DMS53 (cell line): Measurements from ENCODE around the gene HSD3B7.
"Not testable (repeated sequence)": the region's sequence is repeated elsewhere in the genome, so short reads cannot be mapped to it uniquely, and the experiment has no call there.

Experiments
- DNase-seq: peaks from one replicate; lab custom pipeline; 2025; lab: John Stamatoyannopoulos, UW

The HSD3B7 gene

GRCh38 chr16:31000671-31001382 is 15.8 kb downstream of the HSD3B7 start:
- no peak for DNase-seq

DNA sequence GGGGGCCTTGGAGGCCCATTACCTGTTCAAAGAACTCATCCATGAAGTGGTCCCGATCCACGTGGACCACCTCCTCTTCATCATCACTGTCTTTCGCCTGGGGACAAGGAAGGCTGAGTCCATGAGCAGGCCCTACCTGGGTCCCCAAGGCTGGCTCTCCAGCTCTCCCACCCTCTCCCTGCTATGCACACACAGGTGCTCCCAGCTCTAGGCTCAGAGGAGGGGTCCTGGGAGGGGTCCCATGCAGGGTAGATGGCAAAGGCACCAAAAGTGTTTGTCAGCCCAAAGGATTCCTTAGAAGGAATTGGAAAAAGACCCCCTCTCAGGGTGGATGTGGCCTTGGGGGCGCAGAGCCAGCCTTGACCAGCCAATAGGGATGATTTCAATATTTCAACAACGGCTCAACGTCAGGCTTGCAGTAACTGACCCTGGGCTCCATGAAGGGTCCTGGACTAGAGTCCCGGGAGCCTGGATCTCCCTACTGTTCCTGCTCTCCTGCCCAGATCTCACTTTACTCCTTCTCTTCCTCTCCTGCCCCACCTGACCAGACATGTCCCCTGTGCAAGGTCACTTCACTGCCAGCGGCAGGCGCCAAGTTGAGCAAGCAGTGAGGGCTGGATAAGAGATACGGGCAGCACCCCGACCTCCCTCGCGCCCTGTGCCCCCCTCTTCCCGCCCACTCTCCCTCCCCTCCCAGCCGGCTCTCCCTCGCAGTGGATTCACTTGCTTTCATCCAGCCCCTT is 16.7 kb downstream of the HSD3B7 start:
- DNase-seq, result no peak

- DNase-seq, result no peak
Measured at GRCh38 chr16:31002250-31002700, 17.3 kb downstream of the HSD3B7 start.

GRCh38 chr16:31002862-31003341 is 17.9 kb downstream of the HSD3B7 start:
- no peak for DNase-seq

DNA sequence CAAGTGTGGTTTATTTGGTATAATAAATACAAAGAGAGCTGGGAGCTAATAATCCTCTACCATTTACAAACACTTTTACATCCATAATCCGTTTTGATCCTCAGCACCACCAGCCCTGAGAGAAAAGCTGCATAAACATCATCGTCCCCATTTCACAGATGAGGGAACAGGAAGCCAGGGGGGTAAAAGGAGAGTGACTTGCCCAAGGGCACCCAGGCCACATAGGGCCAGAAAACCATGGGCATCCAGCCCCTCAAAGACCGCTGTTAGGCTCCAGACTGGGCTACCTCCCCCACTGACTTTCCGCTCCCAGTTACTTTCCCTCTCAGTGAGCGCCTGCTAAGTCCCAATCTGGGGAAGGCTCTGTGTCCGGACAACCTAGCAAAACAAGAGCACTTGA is 18.7 kb downstream of the HSD3B7 start:
- DNase-seq, result no peak

DNA sequence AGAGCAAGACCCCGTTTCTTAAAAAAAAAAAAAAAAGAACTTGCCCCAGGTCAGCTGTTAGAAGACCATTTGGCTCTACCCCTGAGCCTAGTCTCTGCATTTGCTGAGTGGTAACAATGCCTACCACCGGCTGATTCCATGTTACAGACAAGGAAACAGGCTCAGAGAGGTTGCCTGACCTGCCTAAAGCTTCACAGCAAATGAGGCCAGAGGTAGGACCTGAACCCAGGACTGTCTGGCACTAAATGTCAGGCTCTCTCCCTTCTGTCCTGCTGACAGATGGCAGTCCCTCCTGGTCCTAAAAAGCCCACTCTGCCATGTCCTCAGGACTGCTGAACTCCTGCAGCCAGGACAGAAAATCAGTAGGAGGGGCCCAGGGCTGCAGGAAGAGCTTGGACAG is 19.7 kb downstream of the HSD3B7 start:
- DNase-seq, result no peak

- peak; percentile 24 for DNase-seq
Measured at GRCh38 chr16:31005350-31006085, 20.5 kb downstream of the HSD3B7 start.

- no peak for DNase-seq
Measured at GRCh38 chr16:31006086-31006385, 21.0 kb downstream of the HSD3B7 start.

DNA sequence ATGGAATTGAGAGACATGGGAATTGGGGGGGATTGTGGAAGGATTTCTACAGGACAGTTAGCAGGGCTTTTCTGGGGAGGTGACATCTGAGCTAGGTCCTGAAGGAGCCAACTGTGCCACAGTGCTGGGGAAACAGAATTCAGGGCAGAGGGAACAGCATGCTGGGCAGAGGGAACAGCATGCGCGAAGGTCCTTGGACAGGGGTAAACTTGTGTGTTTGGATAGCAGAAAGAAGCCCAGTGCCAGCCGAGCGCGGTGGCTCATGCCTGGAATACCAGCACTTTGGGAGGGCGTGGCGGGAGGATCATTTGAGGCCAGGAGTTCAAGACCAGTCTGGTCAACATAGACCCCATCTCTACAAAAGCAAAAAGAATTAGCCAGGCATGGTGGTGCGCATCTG is 21.6 kb downstream of the HSD3B7 start:
- DNase-seq, result no peak

GRCh38 chr16:31007684-31008083 is 22.7 kb downstream of the HSD3B7 start:
- no peak for DNase-seq

GRCh38 chr16:31008149-31008548 is 23.1 kb downstream of the HSD3B7 start:
- DNase-seq, result peak; percentile 17

GRCh38 chr16:31008551-31008950 is 23.5 kb downstream of the HSD3B7 start:
- DNase-seq, result no peak

DNA sequence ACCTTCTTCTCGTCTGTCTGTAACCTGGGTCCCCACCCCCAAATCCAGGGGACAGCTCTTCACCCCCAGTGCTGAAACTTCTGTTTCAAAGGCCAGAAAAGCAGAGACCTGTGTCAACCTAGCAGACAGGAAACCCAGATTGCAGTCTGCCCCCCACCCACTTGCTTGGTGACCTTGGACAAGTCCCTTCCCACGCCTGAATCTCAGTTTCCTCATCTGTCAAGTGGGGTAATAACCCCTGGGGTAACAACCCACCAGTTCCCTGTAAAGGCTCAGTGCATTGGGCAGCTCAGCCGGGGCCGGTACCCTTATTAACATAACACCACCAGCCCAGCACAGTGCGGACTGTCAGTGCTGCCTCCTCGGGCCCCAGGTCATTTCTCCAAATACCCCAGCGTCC is 24.1 kb downstream of the HSD3B7 start:
- no peak for DNase-seq

- no peak for DNase-seq
Measured at GRCh38 chr16:31009894-31010584, 25.0 kb downstream of the HSD3B7 start.

- DNase-seq, result no peak
Measured at GRCh38 chr16:31010585-31011325, 25.7 kb downstream of the HSD3B7 start, which contains the start of gene STX1B. TSS of gene STX1B (minus strand) at chr16:31010638. CDS start at chr16:31010396, 242 bp downstream.

- not testable (repeated sequence) for DNase-seq
Measured at GRCh38 chr16:31011815-31012214, 26.8 kb downstream of the HSD3B7 start.

- DNase-seq, result not testable (repeated sequence)
Measured at GRCh38 chr16:31013292-31013691, 28.3 kb downstream of the HSD3B7 start.

- no peak for DNase-seq
Measured at GRCh38 chr16:31016018-31016417, 31.0 kb downstream of the HSD3B7 start.

GRCh38 chr16:31017756-31018155 is 32.7 kb downstream of the HSD3B7 start:
- not testable (repeated sequence) for DNase-seq

GRCh38 chr16:31020536-31020935 is 35.5 kb downstream of the HSD3B7 start:
- no peak for DNase-seq

DNA sequence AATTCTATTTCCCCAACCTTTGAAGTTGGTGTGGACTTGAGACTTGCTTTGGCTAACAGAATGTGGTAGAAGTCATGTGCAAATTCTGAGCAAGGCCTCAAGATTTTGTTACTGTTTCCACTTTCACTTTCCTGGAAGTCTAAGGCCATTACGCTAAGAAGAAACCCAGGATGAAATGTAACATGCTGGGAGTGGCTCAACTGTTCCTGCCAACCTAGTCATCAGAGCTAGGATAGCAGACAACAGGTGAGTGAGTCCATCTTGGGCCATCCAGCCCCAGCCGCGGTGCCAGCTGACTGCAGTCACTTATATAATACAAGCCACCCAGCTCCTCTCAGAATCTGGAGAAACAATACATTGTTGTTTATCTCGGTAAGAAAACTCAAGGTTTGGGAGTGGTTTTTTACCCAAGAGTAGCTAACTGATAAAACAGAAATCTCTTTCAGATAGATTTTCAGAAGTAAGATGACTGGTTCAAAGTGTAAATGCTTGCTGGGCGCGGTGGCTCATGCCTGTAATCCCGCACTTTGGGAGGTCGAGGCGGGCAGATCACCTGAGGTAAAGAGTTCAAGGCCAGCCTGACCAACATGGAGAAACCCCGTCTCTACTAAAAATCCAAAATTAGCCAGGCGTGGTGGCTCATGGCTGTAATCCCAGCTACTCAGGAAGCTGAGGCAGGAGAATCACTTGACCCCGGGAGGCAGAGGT is 37.7 kb downstream of the HSD3B7 start:
- DNase-seq, result no peak
